HFF-Myc (cell line): Measurements from ENCODE around the gene LRFN4.

Experiments
- DNase-seq: peaks from one replicate; pipeline ENCODE4 v3.0.0-alpha.2; 2011; ENCODE audit warnings: low read depth; ENCODE audit errors: extremely low read depth
- H3K4me3 ChIP-seq: replicated peaks from 2 replicates; pipeline ENCODE4 v1.5.1; 2011; ENCODE audit warnings: low read depth, mild to moderate bottlenecking, control low read depth, low read length
- CTCF ChIP-seq: IDR thresholded peaks from 2 replicates; pipeline ENCODE4 v1.5.1; 2012; ENCODE audit warnings: mild to moderate bottlenecking, low read depth, low read length, control low read depth; ENCODE audit errors: missing control alignments

Gene LRFN4

DNA sequence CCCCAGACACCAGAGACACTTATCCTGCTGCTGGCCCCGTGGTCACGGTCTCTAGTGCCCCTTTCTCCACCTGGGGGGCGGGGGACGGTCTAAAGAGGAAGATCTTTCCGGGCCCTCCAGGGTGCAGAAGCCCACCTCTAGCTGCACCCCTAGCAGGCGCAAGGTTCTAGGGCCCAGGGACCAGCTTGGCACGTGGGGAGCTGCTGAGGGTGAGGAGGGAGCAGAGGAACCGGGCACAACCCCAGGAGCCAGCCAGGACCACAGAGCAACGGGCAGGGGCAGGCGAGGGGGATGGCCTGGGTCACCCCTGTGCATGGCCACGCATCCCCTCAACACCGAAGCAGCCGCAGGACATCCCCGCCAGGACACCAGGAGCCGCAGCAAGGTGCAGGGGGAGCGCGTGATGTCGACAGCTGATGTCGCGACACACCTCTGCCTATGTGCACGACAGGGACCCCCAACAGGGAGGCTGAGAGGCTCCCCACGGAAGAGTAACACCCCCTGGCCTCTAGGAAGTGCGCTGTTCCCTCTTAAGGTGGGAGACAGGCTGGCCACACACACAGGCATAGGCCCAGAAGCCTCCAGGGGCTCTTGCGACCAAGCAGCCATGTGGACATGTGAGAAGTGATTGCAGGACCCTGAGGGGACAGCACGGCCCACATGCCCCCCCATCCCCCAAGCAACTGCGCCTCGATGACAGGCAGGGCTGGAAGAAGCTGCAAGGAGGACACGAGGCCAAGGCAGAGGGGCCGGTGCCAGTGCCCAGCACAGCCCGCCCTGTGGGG, 5.1 kb downstream of the LRFN4 start:
- DNase-seq = no peak
- TF ChIP-seq CTCF = no peak
- no peak overlapping the region for H3K4me3 ChIP-seq

DNA sequence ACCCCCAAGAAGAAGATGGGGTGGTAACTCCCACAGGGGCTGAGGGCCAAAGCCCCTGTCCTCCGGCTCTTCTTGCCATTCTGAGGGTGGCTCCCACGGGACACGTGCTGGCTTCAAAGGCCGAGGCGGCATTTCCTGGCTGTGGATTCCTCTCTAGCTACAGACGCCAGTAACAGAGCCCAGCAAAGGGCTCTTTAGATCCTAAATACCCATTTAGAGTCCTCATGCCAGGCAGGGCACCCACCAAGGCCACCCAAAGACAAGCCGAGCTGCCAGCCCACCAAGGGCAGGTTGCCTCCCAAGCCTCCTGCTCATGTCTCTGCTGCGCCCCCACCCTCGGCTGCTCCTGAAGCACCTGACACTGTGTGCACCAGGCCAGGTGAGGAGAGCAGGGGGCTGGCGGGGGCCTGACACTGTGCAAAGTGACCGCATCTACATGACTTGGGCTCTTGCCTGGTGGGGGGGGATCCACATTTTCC, 5.7 kb downstream of the LRFN4 start:
- no peak overlapping the region for H3K4me3 ChIP-seq
- no peak for DNase-seq
- TF ChIP-seq CTCF = no peak

DNA sequence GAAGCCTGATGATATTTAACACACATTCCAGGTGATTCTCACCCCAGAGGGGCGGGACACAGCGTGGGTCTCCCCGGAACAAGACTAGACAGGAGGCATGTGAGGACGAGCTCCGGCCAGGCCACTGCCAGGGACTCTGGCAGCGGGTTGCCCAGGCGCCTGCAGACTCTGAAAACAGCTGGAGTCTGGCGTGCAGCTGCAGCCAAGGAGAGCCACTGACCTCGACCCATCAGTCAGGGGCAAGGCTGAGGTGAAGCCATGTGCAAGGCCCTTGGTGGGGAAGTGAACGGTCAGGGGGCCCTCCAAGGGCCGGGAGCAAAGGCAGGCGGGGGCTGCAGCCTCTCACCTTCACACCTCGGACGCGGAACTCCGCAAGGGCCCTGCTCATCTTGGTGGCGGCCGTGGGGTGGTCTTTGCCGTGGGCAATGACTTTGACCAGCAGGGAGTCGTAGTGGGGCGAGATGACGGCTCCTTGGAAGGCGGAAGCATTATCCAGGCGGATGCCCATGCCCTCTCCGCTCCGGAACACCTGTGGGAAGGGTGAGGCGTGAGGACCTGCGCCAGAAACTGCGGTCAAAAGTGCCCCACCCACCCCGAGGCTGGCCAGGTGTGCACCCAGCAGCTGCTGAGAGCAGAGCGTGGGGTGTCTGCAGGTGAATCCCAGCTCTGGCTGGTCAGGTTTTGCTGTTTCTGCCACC, 6.7 kb downstream of the LRFN4 start:
- TF ChIP-seq CTCF = no peak
- DNase-seq = no peak

GRCh38 chr11:66864172-66864901, 7.5 kb downstream of the LRFN4 start:
- no peak for DNase-seq
- TF ChIP-seq CTCF = no peak
- H3K4me3 ChIP-seq = no peak overlapping the region

More for the DNA sequence above, 6.7 kb downstream of the LRFN4 start:
- no peak overlapping the region for H3K4me3 ChIP-seq

DNA sequence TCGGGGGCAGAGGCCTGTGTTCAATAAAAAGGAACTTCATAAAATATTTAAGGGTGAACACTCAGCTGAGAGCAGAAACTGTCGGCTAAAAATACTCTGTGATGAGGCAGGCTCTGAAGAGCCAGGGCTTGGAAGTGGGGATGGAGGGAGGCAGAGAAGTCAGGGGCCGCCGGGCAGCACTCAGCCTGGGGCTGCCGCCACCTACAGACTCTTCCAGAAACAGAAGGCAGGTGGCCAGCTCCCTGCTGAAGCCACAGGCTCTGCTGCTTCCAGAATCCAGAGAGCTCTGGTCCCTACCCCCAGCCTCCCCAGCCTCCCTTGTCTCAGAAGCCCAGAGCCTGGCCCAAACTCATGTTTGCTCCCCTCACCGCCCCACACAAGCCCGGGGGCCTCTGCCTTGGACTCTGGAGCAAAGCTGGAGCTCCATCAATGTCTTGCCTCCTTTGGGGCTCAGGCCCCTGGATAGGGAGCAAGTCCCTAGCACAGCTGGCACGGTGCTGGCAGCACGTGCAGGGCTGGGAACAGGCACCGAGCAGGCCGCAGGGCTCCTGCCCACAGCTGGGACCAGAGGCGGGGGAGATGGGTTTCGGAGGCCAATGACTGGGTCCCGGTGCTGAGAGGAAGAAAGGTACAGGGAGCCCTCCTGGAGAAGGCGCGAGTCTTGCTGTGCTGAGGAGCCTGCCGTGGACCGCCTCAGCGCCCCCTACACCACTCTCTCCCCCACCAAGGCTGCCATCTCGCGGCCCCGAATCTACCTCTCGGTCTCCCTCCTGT, 8.2 kb downstream of the LRFN4 start:
- H3K4me3 ChIP-seq = no peak overlapping the region
- no peak for DNase-seq
- TF ChIP-seq CTCF = no peak

DNA sequence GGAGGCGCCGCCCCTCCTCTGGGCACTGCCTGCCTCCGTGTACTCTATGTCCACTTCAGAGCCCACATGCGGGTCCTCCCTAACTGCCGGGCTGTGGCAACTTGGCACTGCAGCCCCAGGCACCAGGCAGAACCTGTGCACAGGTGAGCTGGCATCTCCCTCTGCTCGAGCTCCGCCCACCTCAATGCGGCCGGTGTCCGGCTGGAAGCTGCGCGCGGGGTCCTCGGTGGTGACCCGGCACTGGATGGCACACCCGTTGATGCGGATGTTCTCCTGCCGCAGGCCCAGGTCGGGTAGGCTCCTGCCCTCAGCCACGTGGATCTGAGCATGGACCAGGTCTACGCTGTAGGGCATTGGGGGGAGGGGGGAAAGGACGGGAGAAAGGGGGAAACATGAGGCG, 9.1 kb downstream of the LRFN4 start:
- no peak for DNase-seq
- no peak overlapping the region for H3K4me3 ChIP-seq
- no peak for TF ChIP-seq CTCF
